Activated naive CD8-positive, alpha-beta T cell treated with anti-CD3 and anti-CD28 coated beads for 36 hours (primary cell): ENCODE results near the gene NEK9. TPM values are rescaled to one million over a fixed set of nuclear protein-coding genes. Genes with fewer than 3 reads are reported as not detected.
"Not testable (repeated sequence)": the region's sequence is repeated elsewhere in the genome, so short reads cannot be mapped to it uniquely, and the experiment has no call there.

Experiments used
- DNase-seq: peaks from one replicate; pipeline ENCODE4 v3.0.0; 2021
- H3K27ac Mint-ChIP-seq: one replicate; pipeline ENCODE4 v1.8.0; 2022; ENCODE audit warnings: mild to moderate bottlenecking, moderate library complexity, mixed read lengths
- H3K27me3 Mint-ChIP-seq: one replicate; pipeline ENCODE4 v1.8.0; 2022; ENCODE audit warnings: mild to moderate bottlenecking, mixed read lengths
- H3K36me3 Mint-ChIP-seq: one replicate; pipeline ENCODE4 v1.8.0; 2021; ENCODE audit warnings: mild to moderate bottlenecking, mixed read lengths
- H3K4me1 Mint-ChIP-seq: one replicate; pipeline ENCODE4 v1.8.0; 2021; ENCODE audit warnings: mixed read lengths
- H3K4me3 Mint-ChIP-seq: one replicate; pipeline ENCODE4 v1.8.0; 2022; ENCODE audit warnings: mild to moderate bottlenecking, moderate library complexity, mixed read lengths
- H3K9me3 Mint-ChIP-seq: one replicate; pipeline ENCODE4 v1.8.0; 2022; ENCODE audit warnings: mixed read lengths
- total RNA-seq, 2 experiments: library from RNA; stranded (reverse); gene quantifications; one replicate each; pipeline ENCODE4 v1.2.3, GENCODE V29; 2021

NEK9 gene
- total RNA-seq, 2 experiments from 2014 or later: 50.1 to 50.9 TPM

DNA sequence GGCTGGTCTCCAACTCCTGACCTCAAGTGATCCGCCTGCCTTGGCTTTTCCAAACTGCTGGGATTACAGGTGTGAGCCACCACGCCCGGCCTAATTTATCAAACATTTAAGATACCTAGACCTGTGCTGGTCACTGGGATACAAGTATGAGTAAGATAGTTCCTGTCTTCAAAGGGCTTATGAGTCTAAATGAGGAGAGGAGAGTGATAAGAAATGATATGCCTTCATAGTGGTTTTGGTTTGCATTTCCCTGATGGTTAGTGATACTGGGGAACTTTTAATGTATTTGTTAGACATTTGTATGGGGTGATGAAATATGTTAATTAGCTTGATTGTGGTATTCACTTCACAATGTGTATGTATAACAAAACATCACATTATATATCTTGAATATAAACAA lies 28.3 kb upstream of the NEK9 start:
- peaks cover 17% of the 10 kb centered on the region for H3K36me3 Mint-ChIP-seq
- no peaks in the 10 kb centered on the region for H3K27me3 Mint-ChIP-seq
- H3K27ac Mint-ChIP-seq: no peak overlapping the region
- DNase-seq: no peak
- no peaks in the 10 kb centered on the region for H3K9me3 Mint-ChIP-seq
- H3K4me3 Mint-ChIP-seq: no peak overlapping the region
- peaks cover 40% of the 10 kb centered on the region for H3K4me1 Mint-ChIP-seq

GRCh38 chr14:75153295-75153694 lies 26.4 kb upstream of the NEK9 start:
- H3K9me3 Mint-ChIP-seq: no peaks in the 10 kb centered on the region

DNA sequence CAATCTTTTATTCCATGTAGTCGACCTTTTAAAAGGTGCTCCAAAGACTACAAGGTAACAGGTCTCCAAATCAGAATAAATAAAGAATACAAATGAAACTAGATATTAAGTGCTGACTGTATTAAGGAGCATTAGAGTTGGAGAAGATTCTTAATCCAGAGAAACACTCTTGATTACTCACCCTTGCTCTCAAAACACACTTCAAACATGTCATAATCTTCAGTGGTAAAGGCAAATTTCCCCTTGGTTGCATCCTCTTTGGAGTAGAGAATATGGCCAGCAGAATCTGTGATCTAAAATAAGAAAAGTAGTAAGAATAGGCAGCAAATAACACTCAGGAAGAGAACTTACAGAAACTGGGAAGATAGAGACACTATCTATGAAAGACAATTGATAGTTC lies 25.0 kb upstream of the NEK9 start:
- DNase-seq: no peak
- H3K4me3 Mint-ChIP-seq: no peak overlapping the region
- H3K9me3 Mint-ChIP-seq: no peaks in the 10 kb centered on the region
- H3K4me1 Mint-ChIP-seq: peaks cover 31% of the 10 kb centered on the region
- no peak overlapping the region for H3K27ac Mint-ChIP-seq
- H3K27me3 Mint-ChIP-seq: no peaks in the 10 kb centered on the region
- peaks cover 16% of the 10 kb centered on the region for H3K36me3 Mint-ChIP-seq

More at GRCh38 chr14:75153295-75153694, 26.4 kb upstream of the NEK9 start:
- Mint-ChIP-seq H3K27ac (no peak overlapping the region), H3K4me3 (no peak overlapping the region), H3K27me3 (no peaks in the 10 kb centered on the region), H3K4me1 (peaks cover 32% of the 10 kb centered on the region), H3K36me3 (peaks cover 15% of the 10 kb centered on the region)
- DNase-seq: no peak

GRCh38 chr14:75150637-75151036 lies 23.8 kb upstream of the NEK9 start:
- not testable (repeated sequence) for H3K9me3 Mint-ChIP-seq, H3K27me3 Mint-ChIP-seq, H3K27ac Mint-ChIP-seq, DNase-seq, H3K4me3 Mint-ChIP-seq
- Mint-ChIP-seq H3K36me3 (peaks cover 22% of the 10 kb centered on the region), H3K4me1 (peaks cover 36% of the 10 kb centered on the region)

GRCh38 chr14:75150150-75150549 lies 23.3 kb upstream of the NEK9 start:
- peaks cover 22% of the 10 kb centered on the region for H3K36me3 Mint-ChIP-seq
- H3K9me3 Mint-ChIP-seq: no peaks in the 10 kb centered on the region
- H3K27me3 Mint-ChIP-seq: no peaks in the 10 kb centered on the region
- no peak overlapping the region for H3K27ac Mint-ChIP-seq
- DNase-seq: no peak
- H3K4me3 Mint-ChIP-seq: no peak overlapping the region
- H3K4me1 Mint-ChIP-seq: peaks cover 36% of the 10 kb centered on the region

DNA sequence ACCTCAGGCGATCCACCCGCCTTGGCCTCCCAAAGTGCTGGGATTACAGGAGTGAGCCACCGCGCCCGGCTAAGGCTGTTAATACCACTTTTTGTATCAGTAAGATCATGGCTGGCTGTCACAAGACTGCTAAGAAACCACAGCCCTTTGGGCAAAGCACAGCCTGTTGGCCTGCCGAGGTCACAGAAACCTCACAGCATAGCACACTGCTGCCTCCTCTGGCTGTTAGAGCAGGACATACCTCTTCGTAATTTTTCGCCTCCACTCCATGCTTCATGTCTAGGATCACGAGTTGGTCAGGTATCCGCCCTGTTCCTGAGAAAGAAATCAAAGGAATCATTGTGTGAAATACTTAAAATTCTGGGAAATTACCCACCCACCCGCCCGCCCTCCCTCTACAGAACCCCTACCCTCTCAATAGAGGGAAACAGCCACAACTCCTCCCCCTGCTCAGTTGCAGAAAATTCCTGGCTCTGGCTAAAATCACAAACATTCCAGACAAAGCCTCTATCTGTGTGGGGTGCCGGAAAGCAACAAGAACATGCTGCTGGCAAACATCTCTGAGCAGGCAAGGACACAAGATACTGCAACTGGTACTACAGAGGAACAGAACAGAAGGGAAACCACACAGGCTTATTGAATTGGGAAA lies 20.7 kb upstream of the NEK9 start:
- no peak for DNase-seq
- Mint-ChIP-seq H3K9me3 (no peaks in the 10 kb centered on the region), H3K4me1 (peaks cover 44% of the 10 kb centered on the region), H3K27me3 (no peaks in the 10 kb centered on the region), H3K27ac (no peak overlapping the region), H3K36me3 (peaks cover 26% of the 10 kb centered on the region), H3K4me3 (no peak overlapping the region)

- Mint-ChIP-seq H3K9me3 (no peaks in the 10 kb centered on the region), H3K27ac (no peak overlapping the region), H3K4me3 (no peak overlapping the region), H3K36me3 (peaks cover 23% of the 10 kb centered on the region), H3K27me3 (no peaks in the 10 kb centered on the region), H3K4me1 (peaks cover 52% of the 10 kb centered on the region)
- no peak for DNase-seq
Observed at GRCh38 chr14:75144944-75145343, 18.1 kb upstream of the NEK9 start.

DNA sequence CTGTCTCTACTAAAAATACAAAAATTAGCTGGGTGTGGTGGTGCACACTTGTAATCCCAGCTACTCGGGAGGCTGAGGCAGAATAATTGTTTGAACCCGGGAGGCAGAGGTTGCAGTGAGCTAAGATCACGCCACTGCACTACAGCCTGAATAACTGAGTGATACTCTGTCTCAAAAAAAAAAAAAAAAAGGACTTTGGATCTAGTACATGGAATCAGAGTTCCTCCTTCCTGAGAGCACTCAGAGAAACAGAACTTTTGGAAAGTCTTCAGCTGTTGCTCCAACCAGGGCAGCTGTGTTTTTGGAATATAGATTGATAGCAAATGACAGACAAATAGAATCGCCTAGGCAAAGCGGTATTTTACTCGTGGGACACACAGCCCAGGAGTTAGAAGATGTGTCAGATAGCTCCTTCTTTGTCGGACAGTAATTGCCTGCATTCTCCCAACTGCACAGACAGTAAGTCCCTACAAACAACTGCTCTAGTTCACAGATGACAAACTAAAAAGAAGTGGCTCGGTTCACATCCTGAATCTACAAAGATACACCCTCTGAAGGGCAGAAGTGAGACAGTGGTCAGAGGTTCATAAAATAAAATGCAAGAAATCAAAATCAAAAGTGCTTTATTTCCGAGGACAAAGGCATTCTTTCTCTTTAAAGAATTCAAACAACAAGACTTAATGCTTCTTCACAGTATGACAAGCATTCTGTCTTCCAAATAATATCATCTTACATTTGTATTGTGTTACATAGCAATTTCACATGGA lies 17.1 kb upstream of the NEK9 start:
- DNase-seq: no peak
- Mint-ChIP-seq H3K36me3 (peaks cover 22% of the 10 kb centered on the region), H3K27me3 (no peaks in the 10 kb centered on the region), H3K27ac (no peak overlapping the region), H3K4me3 (no peak overlapping the region), H3K9me3 (no peaks in the 10 kb centered on the region), H3K4me1 (peaks cover 58% of the 10 kb centered on the region)

DNA sequence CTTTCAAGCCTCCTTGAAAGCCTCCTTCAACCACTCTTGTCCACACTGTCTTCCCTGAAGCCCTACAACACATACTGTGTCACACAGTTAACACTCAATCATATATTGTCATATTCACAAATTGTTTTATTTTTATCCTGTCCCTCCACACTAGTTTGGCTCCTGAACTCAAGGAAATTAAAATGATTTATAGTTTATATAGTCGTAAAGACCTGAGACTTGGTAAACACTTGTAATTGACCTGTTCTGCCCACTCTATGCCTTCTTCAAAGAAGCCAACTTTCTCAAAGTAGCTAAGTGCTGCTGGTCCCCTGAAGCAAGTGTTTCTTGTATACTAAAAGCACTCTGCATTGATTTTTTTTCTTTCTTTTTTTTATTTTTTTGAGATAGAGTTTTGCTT lies 15.6 kb upstream of the NEK9 start:
- H3K4me1 Mint-ChIP-seq: peaks cover 60% of the 10 kb centered on the region
- H3K27me3 Mint-ChIP-seq: no peaks in the 10 kb centered on the region
- H3K4me3 Mint-ChIP-seq: no peak overlapping the region
- no peak overlapping the region for H3K27ac Mint-ChIP-seq
- peaks cover 25% of the 10 kb centered on the region for H3K36me3 Mint-ChIP-seq
- H3K9me3 Mint-ChIP-seq: no peaks in the 10 kb centered on the region
- no peak for DNase-seq

DNA sequence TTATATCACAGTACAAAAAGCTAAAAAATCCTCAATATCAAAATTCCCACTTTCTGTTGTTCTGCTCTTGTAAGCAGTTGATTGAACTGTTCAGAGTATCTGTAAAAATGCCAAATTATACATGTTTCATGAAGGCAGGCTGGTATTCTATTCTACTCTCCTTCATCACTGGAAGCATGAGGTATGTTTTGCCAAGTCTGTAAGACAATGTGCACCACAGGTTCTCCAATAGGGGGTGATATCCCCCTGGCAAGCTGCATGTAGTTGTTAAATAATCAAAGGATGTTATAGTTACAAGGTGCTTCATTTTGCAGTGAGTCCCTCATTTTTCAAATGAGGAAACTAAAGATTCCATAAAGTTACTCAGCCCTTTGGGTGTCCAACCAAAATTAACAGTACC lies 15.1 kb upstream of the NEK9 start:
- H3K9me3 Mint-ChIP-seq: no peaks in the 10 kb centered on the region
- H3K4me3 Mint-ChIP-seq: no peak overlapping the region
- H3K4me1 Mint-ChIP-seq: peaks cover 60% of the 10 kb centered on the region
- H3K36me3 Mint-ChIP-seq: peaks cover 25% of the 10 kb centered on the region
- no peak overlapping the region for H3K27ac Mint-ChIP-seq
- H3K27me3 Mint-ChIP-seq: no peaks in the 10 kb centered on the region
- no peak for DNase-seq

GRCh38 chr14:75141062-75141461 lies 14.2 kb upstream of the NEK9 start:
- no peak overlapping the region for H3K4me3 Mint-ChIP-seq
- H3K27ac Mint-ChIP-seq: no peak overlapping the region
- no peaks in the 10 kb centered on the region for H3K9me3 Mint-ChIP-seq
- H3K4me1 Mint-ChIP-seq: peaks cover 54% of the 10 kb centered on the region
- DNase-seq: no peak
- H3K36me3 Mint-ChIP-seq: peaks cover 18% of the 10 kb centered on the region
- no peaks in the 10 kb centered on the region for H3K27me3 Mint-ChIP-seq

DNA sequence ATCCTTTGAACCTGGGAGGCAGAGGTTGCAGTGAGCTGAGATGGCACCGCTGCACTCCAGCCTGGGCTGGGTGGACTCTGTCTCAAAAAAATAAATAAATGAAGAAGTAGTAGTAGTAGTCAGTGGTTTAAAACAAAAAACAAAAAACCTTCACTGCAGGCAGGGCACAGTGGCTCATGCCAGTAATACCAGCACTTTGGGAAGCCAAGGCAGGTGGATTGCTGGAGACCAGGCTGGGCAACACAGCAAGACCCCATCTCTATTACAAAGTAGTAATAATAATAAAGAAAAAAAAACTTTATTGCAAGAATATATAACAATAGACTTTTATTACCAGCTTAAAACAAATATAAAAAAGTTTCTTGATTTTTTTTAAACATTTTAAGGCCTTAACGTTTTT lies 13.8 kb upstream of the NEK9 start:
- Mint-ChIP-seq H3K4me3 (no peak overlapping the region), H3K36me3 (peaks cover 18% of the 10 kb centered on the region), H3K9me3 (no peaks in the 10 kb centered on the region), H3K27me3 (no peaks in the 10 kb centered on the region), H3K27ac (no peak overlapping the region), H3K4me1 (peaks cover 53% of the 10 kb centered on the region)
- DNase-seq: no peak

DNA sequence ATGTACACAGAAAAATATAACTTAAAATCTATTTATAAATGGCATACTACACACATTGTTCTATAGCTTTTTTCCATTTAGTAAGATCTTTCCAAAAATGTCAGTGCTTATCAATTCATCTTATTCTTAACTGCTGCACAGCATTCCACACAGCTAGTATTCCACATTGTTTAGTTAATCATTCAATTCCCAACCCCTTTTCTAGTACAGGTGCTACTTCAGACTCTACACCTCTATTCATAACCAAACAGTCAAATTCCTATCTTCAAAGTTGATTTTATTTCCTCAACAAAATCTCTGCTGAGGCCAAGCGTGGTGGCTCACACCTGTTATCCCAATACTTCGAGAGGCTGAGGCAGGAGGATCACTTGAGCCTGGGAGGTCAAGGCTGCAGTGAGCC lies 12.3 kb upstream of the NEK9 start:
- Mint-ChIP-seq H3K27ac (peak overlapping the region; percentile 19), H3K4me3 (no peak overlapping the region), H3K4me1 (peaks cover 40% of the 10 kb centered on the region), H3K9me3 (no peaks in the 10 kb centered on the region), H3K27me3 (no peaks in the 10 kb centered on the region), H3K36me3 (peaks cover 28% of the 10 kb centered on the region)
- no peak for DNase-seq

GRCh38 chr14:75138492-75138891 lies 11.6 kb upstream of the NEK9 start:
- no peak overlapping the region for H3K4me3 Mint-ChIP-seq
- H3K9me3 Mint-ChIP-seq: no peaks in the 10 kb centered on the region
- H3K4me1 Mint-ChIP-seq: peaks cover 38% of the 10 kb centered on the region
- H3K36me3 Mint-ChIP-seq: peaks cover 31% of the 10 kb centered on the region
- no peak for DNase-seq
- no peaks in the 10 kb centered on the region for H3K27me3 Mint-ChIP-seq
- peak overlapping the region; percentile 50 for H3K27ac Mint-ChIP-seq

- peak overlapping the region; percentile 1 for H3K27ac Mint-ChIP-seq
- no peak overlapping the region for H3K4me3 Mint-ChIP-seq
Observed at GRCh38 chr14:75134644-75135043, 7.8 kb upstream of the NEK9 start.

GRCh38 chr14:75133597-75133996 lies 6.7 kb upstream of the NEK9 start:
- Mint-ChIP-seq H3K27ac (no peak overlapping the region), H3K4me3 (no peak overlapping the region), H3K4me1 (peaks cover 21% of the 10 kb centered on the region), H3K27me3 (no peaks in the 10 kb centered on the region), H3K9me3 (no peaks in the 10 kb centered on the region), H3K36me3 (peaks cover 36% of the 10 kb centered on the region)
- no peak for DNase-seq

More at GRCh38 chr14:75134644-75135043, 7.8 kb upstream of the NEK9 start:
- no peak for DNase-seq
- H3K27me3 Mint-ChIP-seq: no peaks in the 10 kb centered on the region
- H3K9me3 Mint-ChIP-seq: no peaks in the 10 kb centered on the region
- peaks cover 38% of the 10 kb centered on the region for H3K36me3 Mint-ChIP-seq
- peaks cover 26% of the 10 kb centered on the region for H3K4me1 Mint-ChIP-seq
